SK-N-MC (cell line): Measurements from ENCODE around the gene SKAP2.

ENCODE experiments used
- DNase-seq: peaks from one replicate; pipeline ENCODE4 v3.0.0-alpha.2; 2011; ENCODE audit warnings: low read depth, low spot score
- H3K27ac ChIP-seq: fragments of 200-600 bp; sonication (generic); 2 replicates; pipeline ENCODE4 v1.5.1; 2016; ENCODE audit warnings: mixed run types
- H3K36me3 ChIP-seq: fragments of 200-600 bp; sonication (generic); 2 replicates; pipeline ENCODE4 v1.6.1; 2017; ENCODE audit warnings: antibody characterized with exemption, low read length, mixed read lengths; ENCODE audit not compliant: insufficient read depth
- H3K4me3 ChIP-seq: fragments of 200-600 bp; sonication (generic); 2 replicates; pipeline ENCODE4 v1.5.1; 2016
- H3K9ac ChIP-seq: fragments of 200-600 bp; sonication (generic); 2 replicates; pipeline ENCODE4 v1.8.0; 2017; ENCODE audit warnings: mixed run types, mixed read lengths; ENCODE audit not compliant: insufficient read length
- H3K9me3 ChIP-seq: fragments of 200-600 bp; sonication (generic); 2 replicates; pipeline ENCODE4 v1.6.1; 2017; ENCODE audit warnings: low read depth, mild to moderate bottlenecking, antibody characterized with exemption, low read length, moderate library complexity, mixed read lengths
- EZH2 ChIP-seq: fragments of 200-600 bp; sonication (generic); IDR thresholded peaks from one replicate; pipeline ENCODE4 v1.6.1; 2017; ENCODE audit warnings: antibody characterized with exemption
- FOXP2 ChIP-seq: optimal IDR thresholded peaks from 2 replicates; pipeline ENCODE3; 2011; ENCODE audit warnings: mild to moderate bottlenecking, moderate library complexity; ENCODE audit not compliant: insufficient read depth; ENCODE audit errors: extremely low read length, control extremely low read depth
- POLR2AphosphoS5 ChIP-seq: IDR thresholded peaks from 2 replicates; pipeline ENCODE4 v1.6.1; 2012; ENCODE audit warnings: mild to moderate bottlenecking, low read depth, low read length, borderline replicate concordance

The SKAP2 gene

DNA sequence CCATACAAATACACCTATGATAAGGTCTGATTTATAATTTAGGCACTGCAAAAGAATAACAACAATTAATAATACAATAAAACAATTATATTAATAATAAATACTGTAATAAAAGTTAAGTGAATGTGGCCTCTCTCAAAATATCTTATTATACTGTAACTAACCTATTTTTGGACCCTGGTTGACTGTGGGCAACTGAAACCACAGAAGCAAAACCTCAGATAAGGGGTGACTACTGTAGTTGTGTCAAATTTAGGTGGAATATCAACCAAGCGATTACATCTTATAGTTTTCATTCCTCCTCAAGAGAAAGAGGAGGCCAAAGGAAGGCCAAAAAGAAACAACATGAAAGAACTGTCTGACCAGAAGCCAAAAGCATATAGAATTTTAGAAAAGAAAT, 103.9 kb downstream of the SKAP2 start:
- Histone ChIP-seq H3K9me3 (no peaks in the 10 kb centered on the region), H3K27ac (no peak overlapping the region), H3K36me3 (no peaks in the 10 kb centered on the region), H3K9ac (no peak overlapping the region), H3K4me3 (no peak overlapping the region)
- DNase-seq = no peak
- TF ChIP-seq EZH2 (no peak), FOXP2 (no peak), POLR2AphosphoS5 (no peak)

DNA sequence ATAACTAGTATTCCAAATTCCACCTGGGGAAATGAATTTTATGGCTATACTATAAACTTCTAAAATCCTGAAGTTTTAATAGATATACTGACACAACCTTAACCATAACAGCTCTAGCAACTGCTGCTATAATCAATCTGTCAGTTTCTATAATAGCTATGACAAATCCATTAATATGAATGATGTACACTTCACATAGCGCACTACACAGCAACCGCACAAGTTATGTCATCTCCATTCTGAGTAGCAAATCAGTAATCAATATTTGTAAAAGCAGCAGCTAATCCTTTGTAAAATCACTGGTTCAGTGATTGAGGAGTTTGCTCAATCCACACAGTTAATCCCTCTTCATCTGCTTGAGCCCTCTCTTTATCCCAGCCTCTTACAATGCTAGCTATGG, 105.3 kb downstream of the SKAP2 start:
- Histone ChIP-seq H3K9me3 (no peaks in the 10 kb centered on the region), H3K9ac (no peak overlapping the region), H3K4me3 (no peak overlapping the region), H3K36me3 (no peaks in the 10 kb centered on the region), H3K27ac (no peak overlapping the region)
- DNase-seq = no peak
- TF ChIP-seq POLR2AphosphoS5 (no peak), FOXP2 (no peak), EZH2 (no peak)

DNA sequence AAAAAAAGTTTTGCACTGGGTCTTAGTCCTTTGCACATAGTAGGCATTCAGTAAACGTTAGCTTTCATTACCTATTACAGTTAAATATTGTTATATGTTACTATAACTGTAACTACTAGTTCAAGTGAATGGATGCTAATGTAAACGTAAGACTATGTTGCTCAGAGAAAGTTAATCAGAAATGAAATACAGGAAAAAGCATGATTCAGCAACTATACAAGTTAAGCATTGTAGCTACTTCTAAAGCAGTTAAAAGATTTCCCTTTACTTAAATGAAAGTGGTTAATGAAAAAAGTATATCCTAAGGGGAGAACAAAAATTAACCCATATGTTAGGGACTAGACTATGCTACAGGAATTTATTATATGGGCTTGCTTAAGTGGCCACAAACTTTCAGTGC, 121.2 kb downstream of the SKAP2 start:
- H3K4me3 ChIP-seq = no peak overlapping the region
- H3K27ac ChIP-seq = no peak overlapping the region
- TF ChIP-seq POLR2AphosphoS5 (no peak), FOXP2 (no peak), EZH2 (no peak)

DNA sequence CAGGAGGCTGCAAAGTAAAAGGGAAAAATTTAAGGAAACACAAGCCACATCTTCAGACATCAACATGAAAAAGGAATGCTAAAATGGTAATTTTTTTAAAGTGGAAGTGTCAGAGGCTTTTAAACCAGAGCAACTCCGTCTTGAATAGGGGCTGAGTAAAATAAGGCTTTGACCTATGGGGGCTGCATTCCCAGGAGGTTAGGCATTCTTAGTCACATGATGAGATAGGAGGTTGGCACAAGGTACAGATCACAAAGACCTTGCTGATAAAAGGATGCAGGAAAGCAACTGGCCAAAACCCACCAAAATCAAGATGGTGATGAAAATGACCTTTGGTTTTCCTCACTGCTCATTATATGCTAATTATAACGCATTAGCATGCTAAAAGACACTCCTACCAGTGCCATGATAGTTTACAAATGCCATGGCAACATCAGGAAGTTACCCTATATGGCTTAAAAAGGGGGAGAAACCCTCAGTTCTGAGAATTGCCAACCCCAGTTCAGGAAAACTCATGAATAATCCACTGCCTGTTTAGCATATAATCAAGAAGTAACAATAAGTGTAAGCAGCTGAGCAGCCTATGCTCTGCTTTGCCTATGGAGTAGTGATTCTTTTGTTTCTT, 128.3 kb downstream of the SKAP2 start:
- no peak for TF ChIP-seq EZH2
- no peak for TF ChIP-seq POLR2AphosphoS5
- no peak for TF ChIP-seq FOXP2
- no peak for DNase-seq
- no peak overlapping the region for H3K4me3 ChIP-seq
- H3K9me3 ChIP-seq = no peaks in the 10 kb centered on the region
- H3K36me3 ChIP-seq = no peaks in the 10 kb centered on the region
- no peak overlapping the region for H3K27ac ChIP-seq
- H3K9ac ChIP-seq = no peak overlapping the region

More for the DNA sequence above, 121.2 kb downstream of the SKAP2 start:
- no peak for DNase-seq
- Histone ChIP-seq H3K9ac (no peak overlapping the region), H3K9me3 (no peaks in the 10 kb centered on the region), H3K36me3 (no peaks in the 10 kb centered on the region)

DNA sequence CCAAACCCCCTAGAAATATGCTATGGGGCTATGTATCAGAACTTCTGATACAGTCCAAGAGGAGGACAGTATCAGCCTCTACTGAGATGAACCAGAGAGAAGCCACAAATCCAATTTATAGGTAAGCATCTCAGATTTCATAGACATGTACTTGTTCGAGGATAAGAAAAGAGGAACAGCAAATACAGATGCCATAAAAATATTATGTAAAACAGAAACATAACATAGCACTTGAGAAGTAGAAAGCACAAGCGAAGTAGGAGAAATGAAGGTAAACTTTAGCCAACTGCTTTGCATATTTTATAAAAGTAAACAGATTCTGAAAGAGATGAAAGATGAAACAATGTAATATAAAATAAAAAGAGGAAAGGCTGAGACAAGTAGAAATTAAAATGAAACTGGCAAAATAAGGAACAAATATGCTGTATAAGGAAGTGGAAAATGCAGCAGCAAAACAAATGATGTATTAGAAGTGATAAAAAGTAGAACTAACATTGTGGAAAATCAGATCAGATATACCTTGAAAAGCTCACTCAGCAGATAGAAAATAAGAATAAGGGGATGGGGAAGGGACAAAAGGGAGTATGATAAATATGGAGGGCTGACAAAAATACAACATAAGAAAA, 135.1 kb downstream of the SKAP2 start:
- no peak for DNase-seq
- Histone ChIP-seq H3K9ac (no peak overlapping the region), H3K4me3 (no peak overlapping the region), H3K27ac (no peak overlapping the region), H3K9me3 (no peaks in the 10 kb centered on the region), H3K36me3 (no peaks in the 10 kb centered on the region)
- TF ChIP-seq FOXP2 (no peak), EZH2 (no peak), POLR2AphosphoS5 (no peak)

DNA sequence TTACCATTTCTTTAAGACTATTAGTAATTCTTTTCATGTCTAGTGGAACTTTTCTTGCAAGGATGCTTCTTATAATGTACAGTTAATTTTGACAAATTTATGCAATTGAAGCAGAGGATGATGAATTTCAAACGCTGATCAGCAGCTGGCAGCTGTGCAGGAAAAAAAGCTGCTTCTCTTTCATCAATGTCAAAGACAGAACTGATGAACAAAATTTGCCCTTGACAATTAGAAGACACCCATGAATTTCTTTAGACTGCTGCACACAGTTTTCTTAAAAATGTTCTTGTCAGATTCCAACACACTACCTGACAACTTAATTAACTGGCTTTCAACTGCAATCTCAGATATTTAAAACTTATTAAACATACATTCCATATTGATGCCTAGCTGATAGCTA, 138.3 kb downstream of the SKAP2 start:
- no peak for DNase-seq
- no peak overlapping the region for H3K27ac ChIP-seq
- no peaks in the 10 kb centered on the region for H3K9me3 ChIP-seq
- no peak for TF ChIP-seq EZH2
- no peak for TF ChIP-seq FOXP2
- no peak for TF ChIP-seq POLR2AphosphoS5
- no peaks in the 10 kb centered on the region for H3K36me3 ChIP-seq
- no peak overlapping the region for H3K9ac ChIP-seq
- no peak overlapping the region for H3K4me3 ChIP-seq

DNA sequence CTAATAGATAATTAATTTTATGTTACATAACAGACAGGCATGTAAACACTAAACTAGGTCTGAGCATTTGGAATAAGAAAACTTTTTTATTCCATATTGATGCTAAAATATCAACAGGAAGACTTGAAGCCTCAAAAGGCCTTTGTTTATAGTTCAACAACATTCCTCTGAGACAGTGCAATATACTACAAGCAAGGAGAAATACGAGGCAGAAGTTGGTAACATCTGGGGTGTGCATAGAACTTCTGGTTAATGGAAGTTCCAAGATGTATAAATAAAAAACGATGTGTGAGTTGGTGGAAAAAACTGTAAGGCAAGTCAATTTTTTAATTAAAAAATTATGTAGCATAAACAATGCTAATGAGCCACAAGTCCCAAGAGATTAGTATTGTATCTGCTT, 139.6 kb downstream of the SKAP2 start:
- H3K27ac ChIP-seq = no peak overlapping the region
- no peak overlapping the region for H3K9ac ChIP-seq
- no peak overlapping the region for H3K4me3 ChIP-seq
- H3K9me3 ChIP-seq = no peaks in the 10 kb centered on the region
- no peaks in the 10 kb centered on the region for H3K36me3 ChIP-seq
- no peak for DNase-seq
- TF ChIP-seq EZH2 (no peak), POLR2AphosphoS5 (no peak), FOXP2 (no peak)

DNA sequence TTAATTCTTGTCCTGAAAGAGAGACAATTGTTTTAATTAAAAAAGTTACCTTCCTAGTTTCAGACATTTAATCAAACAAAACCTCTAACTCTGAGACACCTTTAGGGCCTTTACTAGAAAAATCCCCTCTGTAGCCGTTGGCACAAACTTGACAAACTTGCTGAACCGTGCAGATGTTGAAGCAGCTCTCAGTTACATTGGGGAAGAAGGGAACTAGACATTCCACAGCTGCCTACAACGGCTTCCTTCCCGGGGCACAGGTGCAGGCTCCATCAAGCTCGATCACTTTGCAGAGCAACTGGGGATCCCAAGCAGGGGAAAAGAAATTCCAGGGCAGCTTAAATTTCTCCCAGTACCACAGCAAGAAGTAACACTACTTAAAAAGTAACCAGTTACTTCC, 141.3 kb downstream of the SKAP2 start:
- no peak overlapping the region for H3K9ac ChIP-seq
- H3K4me3 ChIP-seq = no peak overlapping the region
- no peak for TF ChIP-seq EZH2
- TF ChIP-seq POLR2AphosphoS5 = no peak
- no peak for TF ChIP-seq FOXP2
- no peaks in the 10 kb centered on the region for H3K9me3 ChIP-seq
- no peak for DNase-seq
- no peak overlapping the region for H3K27ac ChIP-seq
- H3K36me3 ChIP-seq = no peaks in the 10 kb centered on the region

DNA sequence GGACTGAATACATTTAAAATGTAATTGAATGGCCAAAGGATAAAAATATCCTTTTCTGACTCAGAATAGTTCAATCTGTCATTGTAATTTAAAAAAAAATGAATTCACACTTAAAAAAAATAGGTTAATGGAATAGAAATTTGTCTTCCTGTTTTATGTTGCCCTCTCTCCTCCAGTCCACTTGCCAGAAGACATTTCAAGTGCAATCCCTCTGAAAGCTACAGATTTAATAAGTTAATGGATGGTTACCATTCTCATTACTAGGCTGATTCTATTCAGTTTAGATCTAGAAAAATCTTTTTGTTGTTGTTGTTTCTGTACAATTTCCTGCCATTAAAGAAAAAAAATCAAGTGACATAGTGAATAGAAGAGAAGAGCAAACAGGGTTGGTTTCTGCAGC, 142.9 kb downstream of the SKAP2 start:
- Histone ChIP-seq H3K4me3 (no peak overlapping the region), H3K9ac (no peak overlapping the region), H3K36me3 (no peaks in the 10 kb centered on the region), H3K9me3 (no peaks in the 10 kb centered on the region), H3K27ac (no peak overlapping the region)
- TF ChIP-seq POLR2AphosphoS5 (no peak), EZH2 (no peak), FOXP2 (no peak)
- no peak for DNase-seq
